Duodenal mucosa (tissue), 2 donors: Measurements from ENCODE around the gene PDS5A.
"Not testable (repeated sequence)": the region's sequence is repeated elsewhere in the genome, so short reads cannot be mapped to it uniquely, and the experiment has no call there.

Source experiments
- H3K27ac ChIP-seq: one replicate; pipeline ENCODE4 v1.7.0; 2013; ENCODE audit warnings: low read depth, low read length
- H3K27me3 ChIP-seq, 2 donors: one replicate each; pipeline ENCODE4 v1.7.0; 2013; ENCODE audit warnings: low read length in 2 of 2, control low read depth in 1 of 2; ENCODE audit not compliant: insufficient read depth in 2 of 2, control insufficient read depth in 1 of 2
- H3K36me3 ChIP-seq, 2 donors: one replicate each; pipeline ENCODE4 v1.7.0; 2013; ENCODE audit warnings: low read length in 2 of 2, control low read depth in 1 of 2; ENCODE audit not compliant: insufficient read depth in 2 of 2, control insufficient read depth in 1 of 2
- H3K4me1 ChIP-seq, 2 donors: one replicate each; pipeline ENCODE4 v1.7.0; 2013; ENCODE audit warnings: low read length in 2 of 2, control low read depth in 1 of 2; ENCODE audit not compliant: insufficient read depth in 2 of 2, control insufficient read depth in 1 of 2
- H3K4me3 ChIP-seq, 2 donors: one replicate each; pipeline ENCODE4 v1.7.0; 2013; ENCODE audit warnings: low read length in 2 of 2, low read depth in 1 of 2
- H3K9ac ChIP-seq, 2 donors: one replicate each; pipeline ENCODE4 v1.7.0; 2013; ENCODE audit warnings: low read length in 2 of 2, low read depth in 1 of 2
- H3K9me3 ChIP-seq, 2 donors: one replicate each; pipeline ENCODE4 v1.7.0; 2013; ENCODE audit warnings: low read length in 2 of 2, control low read depth in 1 of 2; ENCODE audit not compliant: control insufficient read depth in 1 of 2

PDS5A gene

GRCh38 chr4:39970671-39971640 is 6.8 kb downstream of the PDS5A start:
- no peak overlapping the region for H3K27ac ChIP-seq
- peaks cover 9 to 15% of the 10 kb centered on the region in 2 donors for H3K4me1 ChIP-seq
- H3K27me3 ChIP-seq, result no peaks in the 10 kb centered on the region
- H3K4me3 ChIP-seq, result no peak overlapping the region
- H3K9ac ChIP-seq, result no peak overlapping the region
- no peaks in the 10 kb centered on the region for H3K9me3 ChIP-seq
- peaks cover 13 to 17% of the 10 kb centered on the region in 2 donors for H3K36me3 ChIP-seq

GRCh38 chr4:39963656-39964055 is 14.1 kb downstream of the PDS5A start:
- no peaks in the 10 kb centered on the region for H3K4me1 ChIP-seq
- no peaks in the 10 kb centered on the region for H3K27me3 ChIP-seq
- no peak overlapping the region for H3K9ac ChIP-seq
- peaks cover 1 to 4% of the 10 kb centered on the region in 2 donors for H3K36me3 ChIP-seq
- H3K4me3 ChIP-seq, result no peak overlapping the region
- no peaks in the 10 kb centered on the region for H3K9me3 ChIP-seq
- H3K27ac ChIP-seq, result no peak overlapping the region

GRCh38 chr4:39961311-39961877 is 16.3 kb downstream of the PDS5A start:
- H3K4me3 ChIP-seq, result no peak overlapping the region
- no peak overlapping the region for H3K27ac ChIP-seq
- peaks cover 0 to 4% of the 10 kb centered on the region in 2 donors for H3K36me3 ChIP-seq
- no peaks in the 10 kb centered on the region for H3K9me3 ChIP-seq
- H3K4me1 ChIP-seq, result no peaks in the 10 kb centered on the region
- no peak overlapping the region for H3K9ac ChIP-seq
- H3K27me3 ChIP-seq, result no peaks in the 10 kb centered on the region

- Histone ChIP-seq H3K27me3 (no peaks in the 10 kb centered on the region), H3K4me1 (no peaks in the 10 kb centered on the region), H3K9me3 (no peaks in the 10 kb centered on the region), H3K36me3 (no peaks in the 10 kb centered on the region), H3K4me3 (no peak overlapping the region), H3K9ac (no peak overlapping the region), H3K27ac (no peak overlapping the region)
Observed at GRCh38 chr4:39950861-39951481, 26.7 kb downstream of the PDS5A start.

GRCh38 chr4:39947963-39948362 is 29.7 kb downstream of the PDS5A start:
- H3K4me3 ChIP-seq, result no peak overlapping the region
- H3K27ac ChIP-seq, result no peak overlapping the region
- no peaks in the 10 kb centered on the region for H3K4me1 ChIP-seq
- H3K27me3 ChIP-seq, result no peaks in the 10 kb centered on the region
- H3K36me3 ChIP-seq, result no peaks in the 10 kb centered on the region
- H3K9me3 ChIP-seq, result no peaks in the 10 kb centered on the region
- no peak overlapping the region for H3K9ac ChIP-seq

- Histone ChIP-seq H3K4me1 (peaks cover 0 to 3% of the 10 kb centered on the region in 2 donors), H3K9ac (no peak overlapping the region), H3K36me3 (no peaks in the 10 kb centered on the region), H3K27me3 (no peaks in the 10 kb centered on the region), H3K9me3 (no peaks in the 10 kb centered on the region), H3K4me3 (no peak overlapping the region), H3K27ac (no peak overlapping the region)
Observed at GRCh38 chr4:39947417-39947816, 30.3 kb downstream of the PDS5A start.

GRCh38 chr4:39944245-39944644 is 33.5 kb downstream of the PDS5A start:
- not testable (repeated sequence) for H3K36me3 ChIP-seq, H3K4me3 ChIP-seq, H3K4me1 ChIP-seq, H3K9me3 ChIP-seq, H3K27ac ChIP-seq, H3K27me3 ChIP-seq, H3K9ac ChIP-seq

- H3K4me1 ChIP-seq, result peaks cover 4 to 5% of the 10 kb centered on the region in 2 donors
Observed at GRCh38 chr4:39942507-39942906, 35.2 kb downstream of the PDS5A start.

GRCh38 chr4:39941682-39942217 is 36.0 kb downstream of the PDS5A start:
- no peaks in the 10 kb centered on the region for H3K27me3 ChIP-seq
- H3K9me3 ChIP-seq, result no peaks in the 10 kb centered on the region
- H3K4me1 ChIP-seq, result peaks cover 4 to 5% of the 10 kb centered on the region in 2 donors
- no peak overlapping the region for H3K4me3 ChIP-seq
- no peaks in the 10 kb centered on the region for H3K36me3 ChIP-seq
- H3K9ac ChIP-seq, result no peak overlapping the region
- H3K27ac ChIP-seq, result no peak overlapping the region

More at GRCh38 chr4:39942507-39942906, 35.2 kb downstream of the PDS5A start:
- Histone ChIP-seq H3K9me3 (no peaks in the 10 kb centered on the region), H3K4me3 (no peak overlapping the region), H3K27me3 (no peaks in the 10 kb centered on the region), H3K9ac (no peak overlapping the region), H3K36me3 (no peaks in the 10 kb centered on the region), H3K27ac (no peak overlapping the region)
